OCI-LY1 (cell line): Measurements from ENCODE around the gene GNA12.
"Not testable (repeated sequence)": the region's sequence is repeated elsewhere in the genome, so short reads cannot be mapped to it uniquely, and the experiment has no call there.

Experiments
- H2AFZ ChIP-seq: fragments of 200-600 bp; sonication (generic), shearing (Covaris generic); 2 replicates; pipeline ENCODE4 v1.6.0; 2014; ENCODE audit warnings: antibody characterized with exemption, mild to moderate bottlenecking, low read length
- H3F3A ChIP-seq: fragments of 200-600 bp; sonication (generic), shearing (Covaris generic); 2 replicates; pipeline ENCODE4 v1.6.0; 2014; ENCODE audit warnings: mild to moderate bottlenecking, antibody characterized with exemption, low read length, moderate library complexity; ENCODE audit not compliant: insufficient read depth
- H3K27ac ChIP-seq: fragments of 200-600 bp; sonication (generic); 2 replicates; pipeline ENCODE4 v1.5.1; 2014; ENCODE audit warnings: low read length, mixed run types, mild to moderate bottlenecking, low read depth; ENCODE audit not compliant: poor library complexity, severe bottlenecking
- H3K27me3 ChIP-seq: fragments of 200-600 bp; sonication (generic); 2 replicates; pipeline ENCODE4 v1.6.0; 2014; ENCODE audit warnings: antibody characterized with exemption, mild to moderate bottlenecking, low read length, moderate library complexity; ENCODE audit not compliant: insufficient read depth
- H3K36me3 ChIP-seq: fragments of 200-600 bp; sonication (generic); 2 replicates; pipeline ENCODE4 v1.6.1; 2014; ENCODE audit warnings: mild to moderate bottlenecking, antibody characterized with exemption, low read length, moderate library complexity, mixed read lengths; ENCODE audit not compliant: insufficient read depth
- H3K4me1 ChIP-seq: fragments of 200-600 bp; sonication (generic); 2 replicates; pipeline ENCODE4 v1.5.1; 2014; ENCODE audit warnings: mild to moderate bottlenecking, low read length, moderate library complexity; ENCODE audit not compliant: insufficient read depth, severe bottlenecking
- H3K4me2 ChIP-seq: fragments of 200-600 bp; sonication (generic), shearing (Covaris generic); 2 replicates; pipeline ENCODE4 v1.6.1; 2014; ENCODE audit warnings: low read length
- H3K4me3 ChIP-seq: fragments of 200-600 bp; sonication (generic); 2 replicates; pipeline ENCODE4 v1.5.1; 2014; ENCODE audit warnings: low read length, low read depth, mild to moderate bottlenecking, mixed read lengths; ENCODE audit not compliant: poor library complexity, severe bottlenecking
- H3K79me2 ChIP-seq: fragments of 200-600 bp; shearing (Covaris generic); 2 replicates; pipeline ENCODE4 v1.6.1; 2016; ENCODE audit warnings: mixed run types, low read length, mixed read lengths; ENCODE audit not compliant: insufficient read depth
- H3K9ac ChIP-seq: fragments of 200-600 bp; sonication (generic), shearing (Covaris generic); 2 replicates; pipeline ENCODE4 v1.6.1; 2014; ENCODE audit warnings: mild to moderate bottlenecking, low read length, mixed read lengths
- H3K9me2 ChIP-seq: fragments of 200-600 bp; sonication (generic), shearing (Covaris generic); 2 replicates; pipeline ENCODE4 v1.6.1; 2014; ENCODE audit warnings: low read depth, mild to moderate bottlenecking, low read length, mixed read lengths
- H3K9me3 ChIP-seq: fragments of 200-600 bp; shearing (Covaris generic); 2 replicates; pipeline ENCODE4 v1.6.1; 2014; ENCODE audit warnings: low read length, mixed read lengths
- H4K20me1 ChIP-seq: fragments of 200-600 bp; sonication (generic), shearing (Covaris generic); 2 replicates; pipeline ENCODE4 v1.6.0; 2016; ENCODE audit warnings: mild to moderate bottlenecking, low read length; ENCODE audit not compliant: insufficient read depth
- EZH2 ChIP-seq: fragments of 200-600 bp; sonication (generic), shearing (Covaris generic); IDR thresholded peaks from 2 replicates; pipeline ENCODE4 v1.8.0; 2017; ENCODE audit warnings: borderline replicate concordance, mixed run types, mild to moderate bottlenecking, antibody characterized with exemption, low read length, moderate library complexity, mixed read lengths
- TF ChIP-seq, protein P1 (sequence below): fragments of 200-600 bp; sonication (generic), shearing (Covaris generic); IDR thresholded peaks from 2 replicates; pipeline ENCODE4 v1.5.1; 2017; ENCODE audit warnings: mild to moderate bottlenecking, antibody characterized with exemption, low read length, moderate library complexity, mixed read lengths

Gene GNA12

DNA sequence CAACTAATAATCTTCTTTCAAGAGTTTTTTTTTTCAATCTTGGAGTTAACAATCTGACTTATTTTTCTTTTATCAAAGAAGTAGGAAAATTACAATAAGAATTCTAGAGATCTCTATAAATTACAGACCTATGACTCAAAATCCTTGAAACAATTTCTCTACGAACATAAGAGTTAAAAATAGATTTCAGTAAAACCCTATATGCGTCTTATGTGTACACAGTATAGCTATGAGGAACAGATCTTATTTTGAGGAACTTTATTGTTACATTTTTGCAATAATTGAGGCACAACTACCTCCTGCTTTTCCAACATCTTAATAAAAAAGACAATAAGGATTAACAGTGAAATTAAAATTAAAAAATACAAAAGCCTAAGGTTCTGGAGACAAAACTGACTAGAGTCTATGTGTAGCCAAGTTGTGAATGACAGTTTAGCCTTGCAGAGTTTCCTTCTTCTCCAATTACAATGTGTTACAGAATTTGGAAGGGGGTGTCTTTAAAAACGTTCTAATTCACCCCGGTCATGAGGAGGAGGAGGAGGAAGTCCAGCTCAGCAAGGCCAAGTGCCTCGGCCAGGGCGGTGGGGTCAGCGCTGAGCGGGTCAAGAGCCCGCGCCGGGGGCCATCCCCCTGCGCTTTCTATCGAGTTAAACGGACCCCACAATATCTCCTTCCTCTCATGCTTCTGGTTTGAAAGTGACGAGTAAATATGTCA lies 115.6 kb downstream of the GNA12 start:
- H4K20me1 ChIP-seq = no peaks in the 10 kb centered on the region
- no peaks in the 10 kb centered on the region for H3K9me3 ChIP-seq
- no peaks in the 10 kb centered on the region; the same call in 1 of the 2 replicates for H3K27me3 ChIP-seq
- TF ChIP-seq, protein P1, sequence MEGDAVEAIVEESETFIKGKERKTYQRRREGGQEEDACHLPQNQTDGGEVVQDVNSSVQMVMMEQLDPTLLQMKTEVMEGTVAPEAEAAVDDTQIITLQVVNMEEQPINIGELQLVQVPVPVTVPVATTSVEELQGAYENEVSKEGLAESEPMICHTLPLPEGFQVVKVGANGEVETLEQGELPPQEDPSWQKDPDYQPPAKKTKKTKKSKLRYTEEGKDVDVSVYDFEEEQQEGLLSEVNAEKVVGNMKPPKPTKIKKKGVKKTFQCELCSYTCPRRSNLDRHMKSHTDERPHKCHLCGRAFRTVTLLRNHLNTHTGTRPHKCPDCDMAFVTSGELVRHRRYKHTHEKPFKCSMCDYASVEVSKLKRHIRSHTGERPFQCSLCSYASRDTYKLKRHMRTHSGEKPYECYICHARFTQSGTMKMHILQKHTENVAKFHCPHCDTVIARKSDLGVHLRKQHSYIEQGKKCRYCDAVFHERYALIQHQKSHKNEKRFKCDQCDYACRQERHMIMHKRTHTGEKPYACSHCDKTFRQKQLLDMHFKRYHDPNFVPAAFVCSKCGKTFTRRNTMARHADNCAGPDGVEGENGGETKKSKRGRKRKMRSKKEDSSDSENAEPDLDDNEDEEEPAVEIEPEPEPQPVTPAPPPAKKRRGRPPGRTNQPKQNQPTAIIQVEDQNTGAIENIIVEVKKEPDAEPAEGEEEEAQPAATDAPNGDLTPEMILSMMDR = no peak
- no peak for TF ChIP-seq EZH2
- no peak overlapping the region for H2AFZ ChIP-seq
- H3K79me2 ChIP-seq = no peaks in the 10 kb centered on the region
- H3K9ac ChIP-seq = no peak overlapping the region
- H3K27ac ChIP-seq = no peak overlapping the region
- no peak overlapping the region for H3K4me3 ChIP-seq
- no peak overlapping the region for H3K4me2 ChIP-seq
- no peaks in the 10 kb centered on the region for H3K4me1 ChIP-seq
- no peaks in the 10 kb centered on the region for H3F3A ChIP-seq
- no peaks in the 10 kb centered on the region for H3K9me2 ChIP-seq
- no peaks in the 10 kb centered on the region for H3K36me3 ChIP-seq

DNA sequence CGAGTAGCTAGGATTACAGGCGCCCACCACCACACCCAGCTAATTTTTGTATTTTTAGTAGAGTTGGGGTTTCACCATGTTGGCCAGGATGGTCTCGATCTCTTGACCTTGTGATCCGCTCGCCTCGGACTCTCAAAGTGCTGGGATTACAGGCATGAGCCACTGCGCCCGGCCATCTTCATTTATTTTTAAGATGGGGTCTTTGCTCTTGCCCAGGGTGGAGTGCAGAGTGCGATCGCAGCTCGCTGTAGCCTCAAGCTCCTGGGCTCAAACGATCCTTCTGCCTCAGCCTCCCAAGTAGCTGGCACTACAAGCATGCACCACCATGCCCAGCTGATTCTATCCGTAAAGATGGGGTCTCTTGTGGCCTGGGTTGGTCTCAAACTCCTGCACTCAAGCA lies 116.9 kb downstream of the GNA12 start:
- not testable (repeated sequence) for H3F3A ChIP-seq, H3K27ac ChIP-seq, H3K4me2 ChIP-seq, H4K20me1 ChIP-seq, H3K9ac ChIP-seq, H2AFZ ChIP-seq, H3K79me2 ChIP-seq, H3K36me3 ChIP-seq, H3K9me3 ChIP-seq, H3K4me1 ChIP-seq, H3K9me2 ChIP-seq, H3K27me3 ChIP-seq, H3K4me3 ChIP-seq

DNA sequence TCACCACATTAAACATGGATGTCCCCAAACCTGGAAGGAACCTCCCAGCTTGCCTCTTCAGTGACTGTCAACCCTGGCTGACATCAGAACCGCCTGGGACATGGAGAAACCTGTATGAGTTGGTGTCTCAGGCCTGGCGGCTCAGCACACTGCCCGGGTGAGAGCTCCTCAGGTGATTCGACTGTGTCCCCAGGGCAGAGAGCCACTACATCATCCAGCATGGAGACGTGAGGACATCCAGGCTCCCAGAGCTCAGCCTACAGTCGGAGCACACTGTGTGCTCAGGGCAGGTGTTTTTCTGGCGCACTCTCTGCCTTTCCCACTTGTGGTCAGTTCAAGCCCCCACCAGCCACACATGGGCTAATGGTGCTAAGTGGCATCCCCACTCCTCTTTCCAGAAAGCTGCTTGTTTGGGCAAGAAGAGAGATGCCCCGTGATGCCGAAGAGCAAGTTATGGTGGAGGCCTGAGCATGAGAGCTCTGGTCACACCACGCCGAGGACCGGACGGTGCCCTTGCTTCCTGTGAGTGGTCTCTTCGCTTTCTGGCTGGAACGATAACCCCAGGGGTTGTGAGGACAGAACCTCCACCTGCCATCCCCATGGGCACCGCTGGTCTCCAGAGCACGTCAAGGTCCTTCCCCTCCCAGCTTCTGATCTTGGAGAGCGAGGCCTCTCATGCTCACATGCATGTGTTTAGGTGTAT lies 117.6 kb downstream of the GNA12 start:
- Histone ChIP-seq H3K79me2 (no peaks in the 10 kb centered on the region), H3K4me1 (no peaks in the 10 kb centered on the region), H3K9me3 (no peaks in the 10 kb centered on the region), H3K4me2 (no peak overlapping the region), H4K20me1 (no peaks in the 10 kb centered on the region), H3K9me2 (no peaks in the 10 kb centered on the region), H3K27ac (no peak overlapping the region), H3K27me3 (no peaks in the 10 kb centered on the region; the same call in 1 of the 2 replicates), H3K9ac (no peak overlapping the region), H2AFZ (no peak overlapping the region), H3K36me3 (no peaks in the 10 kb centered on the region), H3F3A (no peaks in the 10 kb centered on the region), H3K4me3 (no peak overlapping the region)
- TF ChIP-seq EZH2 = no peak
- TF ChIP-seq, protein P1 = no peak
